HepG2 (cell line): ENCODE data around the gene COBL.

ENCODE experiments used
- CTCF ChIP-seq: sonication (generic); formaldehyde crosslinking; IDR thresholded peaks from 2 replicates; pipeline ENCODE4 v1.5.0; 2020; ENCODE audit warnings: mild to moderate bottlenecking, missing genetic modification reagents, moderate library complexity
- MNT ChIP-seq: fragments of 450-650 bp; IDR thresholded peaks from 2 replicates; pipeline ENCODE4 v1.6.1; 2016
- PCBP2 ChIP-seq: fragments of 200-400 bp; formaldehyde crosslinking; optimal IDR thresholded peaks from 2 replicates; pipeline ENCODE3; 2018; ENCODE audit warnings: low read length, low read depth; ENCODE audit not compliant: poor library complexity, severe bottlenecking
- POLR2AphosphoS5 ChIP-seq: IDR thresholded peaks from 2 replicates; pipeline ENCODE4 v1.6.1; 2012; ENCODE audit warnings: low read depth, low read length
- SIX4 ChIP-seq: sonication (generic); formaldehyde crosslinking; IDR thresholded peaks from 2 replicates; pipeline ENCODE4 v1.4.0; 2020; ENCODE audit warnings: missing genetic modification reagents
- TOE1 ChIP-seq: sonication (generic); formaldehyde crosslinking; IDR thresholded peaks from 2 replicates; pipeline ENCODE4 v1.4.0; 2020; ENCODE audit warnings: mild to moderate bottlenecking, missing genetic modification reagents
- ZSCAN30 ChIP-seq: sonication (generic); formaldehyde crosslinking; IDR thresholded peaks from 2 replicates; pipeline ENCODE4 v1.5.0; 2020; ENCODE audit warnings: mild to moderate bottlenecking, missing genetic modification reagents

- TF ChIP-seq SIX4 (CRISPR knock-in tag) (no peak), POLR2AphosphoS5 (no peak), MNT (no peak), CTCF (CRISPR knock-in tag) (no peak), ZSCAN30 (CRISPR knock-in tag) (no peak), PCBP2 (no peak), TOE1 (CRISPR knock-in tag) (no peak)
These were observed 257.0 kb downstream of the COBL start for GRCh38 chr7:51059504-51060142.
